GM12872 (cell line): ENCODE results near the gene PIGT.

Source experiments
- CTCF ChIP-seq: IDR thresholded peaks from 3 replicates; pipeline ENCODE4 v1.5.1; 2011; ENCODE audit warnings: low read depth, mild to moderate bottlenecking, low read length, moderate library complexity; ENCODE audit not compliant: insufficient read depth

The PIGT gene

DNA sequence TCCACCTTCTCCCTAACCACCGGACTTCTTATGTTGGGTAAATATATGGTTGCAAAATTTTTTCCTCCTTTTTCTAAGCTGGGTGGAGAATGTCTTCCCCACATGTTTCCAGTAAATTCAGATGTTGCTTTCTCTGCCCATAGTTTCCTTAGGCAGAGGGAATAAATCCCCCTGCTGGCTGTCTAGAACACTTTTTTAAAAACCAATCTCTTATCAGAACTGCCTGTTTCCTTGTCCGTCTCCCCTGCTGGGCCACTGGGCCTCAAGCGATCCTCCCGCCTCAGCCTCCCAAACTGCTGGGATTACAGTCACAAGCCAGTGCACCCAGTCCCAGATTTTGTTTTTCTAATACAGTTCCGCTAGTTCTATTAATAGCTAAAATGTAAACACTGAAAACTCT is 43.7 kb downstream of the PIGT start:
- peak; percentile 36; the same call in 2 of the 3 replicates for TF ChIP-seq CTCF

GRCh38 chr20:45461225-45461624 is 45.3 kb downstream of the PIGT start:
- TF ChIP-seq CTCF, result no peak

DNA sequence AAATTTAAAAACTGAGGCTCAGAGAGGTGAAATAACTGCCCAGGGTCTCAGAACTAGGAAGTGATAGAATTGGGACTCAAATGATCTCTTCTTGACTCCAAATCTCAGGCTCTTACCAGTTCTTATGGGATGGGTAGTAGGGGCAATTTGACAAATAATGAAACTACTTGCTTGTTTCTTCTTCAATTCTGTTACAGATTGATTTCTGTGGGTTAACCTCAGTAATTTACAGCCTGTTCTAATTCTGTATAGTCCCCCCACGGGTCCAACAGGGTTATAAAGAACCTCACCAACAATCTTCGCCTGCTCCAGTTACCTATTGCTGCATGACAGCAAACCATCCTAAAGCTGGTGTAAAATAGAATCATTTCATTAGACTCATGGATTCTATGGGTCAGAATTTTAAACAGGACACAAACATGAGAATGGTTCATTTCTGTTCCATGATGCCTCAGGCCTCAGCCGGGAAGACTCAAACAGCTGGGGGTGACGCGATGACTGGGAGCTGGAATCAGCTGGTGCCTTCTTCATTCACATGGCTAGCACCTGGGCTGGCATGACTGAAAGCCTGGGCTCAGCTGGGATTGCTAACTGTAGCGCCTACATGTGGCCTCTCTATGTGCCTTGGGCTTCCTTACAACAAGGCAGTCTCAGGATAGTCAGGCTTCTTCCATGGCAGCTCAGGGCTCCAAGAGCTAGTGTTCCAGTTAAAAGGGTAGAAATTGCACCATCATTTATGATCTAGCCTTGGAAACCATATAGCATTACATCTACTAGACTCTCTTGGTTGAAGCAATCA is 47.0 kb downstream of the PIGT start:
- TF ChIP-seq CTCF, result 0 out of 3 replicates have a peak, but pooled peaks have one; percentile 24

- no peak for TF ChIP-seq CTCF
These were observed 47.8 kb downstream of the PIGT start for GRCh38 chr20:45463709-45464108.

DNA sequence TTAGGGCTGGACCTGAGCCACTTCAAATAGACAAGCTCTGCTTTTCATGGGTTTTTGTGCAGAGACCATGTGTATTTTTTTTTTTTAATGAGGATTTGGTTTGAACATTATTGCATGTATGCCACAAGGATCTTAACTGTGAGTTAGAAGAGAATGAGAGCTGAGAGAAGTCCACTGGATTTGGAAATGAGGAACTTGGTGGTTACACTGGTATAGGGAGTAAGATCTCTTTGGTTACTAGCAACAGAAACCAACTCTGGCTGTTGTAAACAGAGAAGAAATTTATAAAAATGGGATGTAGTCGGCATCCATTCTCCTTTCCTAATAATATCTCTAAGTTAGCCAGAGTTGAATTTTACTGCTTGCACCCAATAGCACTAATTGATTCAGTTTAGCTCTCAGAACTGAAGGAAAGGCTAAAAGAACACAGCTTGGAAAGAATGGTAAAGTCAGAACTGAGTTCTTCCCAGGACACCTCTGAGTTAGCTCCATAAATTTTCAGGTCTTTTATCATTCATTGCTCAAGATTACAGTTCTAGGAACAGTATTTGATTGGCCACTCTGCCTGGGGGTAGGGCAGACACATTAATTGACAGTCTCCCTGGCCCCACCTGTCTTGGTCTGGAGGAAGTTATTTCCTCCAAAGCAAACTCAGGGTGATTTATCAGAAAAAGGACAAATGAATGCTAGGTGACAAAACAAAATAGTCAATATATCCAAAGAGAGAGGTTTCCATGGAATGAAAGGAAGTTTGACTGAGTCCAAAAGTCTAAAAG is 49.7 kb downstream of the PIGT start:
- TF ChIP-seq CTCF, result no peak

- TF ChIP-seq CTCF, result no peak
These were observed 51.2 kb downstream of the PIGT start for GRCh38 chr20:45467172-45467571.

DNA sequence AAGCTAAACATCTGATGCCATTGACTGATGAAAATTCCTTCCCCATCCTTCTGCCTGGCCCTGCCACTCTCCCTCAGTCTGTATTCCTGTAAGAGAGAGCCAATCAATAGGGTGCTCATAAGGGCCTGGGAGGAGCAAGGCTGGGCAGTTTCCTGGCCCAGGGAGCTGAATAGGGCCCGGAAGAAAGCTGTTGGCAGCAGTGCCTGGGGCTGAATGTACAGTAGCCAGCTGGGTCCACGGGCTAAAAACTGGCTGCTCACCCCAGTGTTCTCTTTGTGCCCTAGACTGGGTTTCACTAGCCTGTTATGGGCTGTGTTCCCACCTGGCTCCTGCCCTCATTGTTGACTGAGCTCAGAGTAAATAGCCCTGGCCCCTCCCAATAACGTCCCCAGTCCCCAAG is 51.9 kb downstream of the PIGT start:
- TF ChIP-seq CTCF, result no peak
